K562 (cell line): ENCODE measurements around the gene ERI2. TPM values are rescaled to one million over a fixed set of nuclear protein-coding genes. Genes with fewer than 3 reads are reported as not detected.

ENCODE experiments used
- ATAC-seq: fragments of 200-7000 bp; cut with Tn5 transposase; 3 replicates; pipeline ENCODE4 v1.9.1; 2020; ENCODE audit warnings: moderate library complexity
- BruUV-seq: library from RNA; stranded (reverse); fragments of 400-500 nt; replicated peaks from 2 replicates; lab custom pipeline; 2021; lab: Mats Ljungman, UMichigan
- CTCF ChIA-PET: fragments of 300-600 bp; formaldehyde crosslinking; extraction: SDS; loops from one replicate; lab custom pipeline; 2021; ENCODE audit warnings: low intra/inter-chr PET ratio; lab: Yijun Ruan, JAX
- POLR2A ChIA-PET: fragments of 300-600, 350-650 bp; sonication (Branson Sonifier 250); formaldehyde crosslinking; extraction: SDS; loops from one replicate; lab custom pipeline; 2021; ENCODE audit warnings: antibody characterized with exemption, inconsistent platforms; lab: Yijun Ruan, JAX
- DNase-seq, 4 experiments: peaks; one replicate each; pipeline versions ENCODE4 v3.0.0 to v3.0.0-alpha.2; 2011 to 2018; ENCODE audit warnings: low spot score in 3 of 4, mixed read lengths in 3 of 4; ENCODE audit errors: extremely low read depth in 1 of 4
- FAIRE-seq: peaks from 2 replicates; lab custom pipeline; 2011; peaks lifted over from hg19 to GRCh38; lab: Jason Lieb, UNC
- H2AFZ ChIP-seq: 2 replicates; pipeline ENCODE4 v1.6.0; 2011; ENCODE audit warnings: low read depth, low read length, control low read depth, inconsistent platforms
- H3K27ac ChIP-seq: fragments of 200-600 bp; 3 replicates; pipeline ENCODE4 v1.8.0; 2011; ENCODE audit warnings: low read depth, mild to moderate bottlenecking, control low read depth, inconsistent platforms, low read length, moderate library complexity, mixed read lengths; ENCODE audit errors: extremely low read depth
- H3K27me3 ChIP-seq, 2 experiments: fragments of 300-600 bp in 1 of 2; 2 replicates in 1 of 2; 3 replicates in 1 of 2; pipeline versions ENCODE4 v1.6.0 to v1.8.0; 2011; ENCODE audit warnings: inconsistent platforms in 2 of 2, low read length in 2 of 2, mild to moderate bottlenecking in 1 of 2, mixed read lengths in 1 of 2, moderate library complexity in 1 of 2; ENCODE audit not compliant: control insufficient read depth in 2 of 2, insufficient read depth in 2 of 2
- H3K36me3 ChIP-seq: fragments of 300-600 bp; 3 replicates; pipeline ENCODE4 v1.8.0; 2011; ENCODE audit warnings: mild to moderate bottlenecking, low read length, inconsistent platforms; ENCODE audit not compliant: control insufficient read depth, insufficient read depth
- H3K4me1 ChIP-seq, 2 experiments: fragments of 200-600 bp in 1 of 2; replicated peaks in 1 of 2; 2 replicates in 1 of 2; 3 replicates in 1 of 2; pipeline versions ENCODE4 v1.5.1 to v1.8.0; 2011; ENCODE audit warnings: inconsistent platforms in 2 of 2, low read length in 2 of 2, mild to moderate bottlenecking in 1 of 2, mixed read lengths in 1 of 2, moderate library complexity in 1 of 2; ENCODE audit not compliant: control insufficient read depth in 2 of 2, insufficient read depth in 2 of 2
- H3K4me2 ChIP-seq: 2 replicates; pipeline ENCODE4 v1.6.1; 2011; ENCODE audit warnings: low read length, control low read depth, inconsistent platforms, mixed read lengths; ENCODE audit not compliant: insufficient read depth
- H3K4me3 ChIP-seq: fragments of 200-600 bp; sonication (generic), shearing (Covaris generic); 2 replicates; pipeline ENCODE4 v1.5.1; 2016; ENCODE audit warnings: control low read depth, inconsistent platforms
- H3K79me2 ChIP-seq: fragments of 200-600 bp; 3 replicates; pipeline ENCODE4 v1.8.0; 2011; ENCODE audit warnings: low read length, inconsistent platforms; ENCODE audit not compliant: control insufficient read depth, insufficient read depth
- H3K9ac ChIP-seq, 2 experiments: 2 replicates each; pipeline versions ENCODE4 v1.6.0 to v1.6.1; 2011; ENCODE audit warnings: low read depth in 2 of 2, low read length in 2 of 2, control low read depth in 1 of 2, inconsistent platforms in 1 of 2, mild to moderate bottlenecking in 1 of 2, mixed read lengths in 1 of 2; ENCODE audit not compliant: insufficient read depth in 1 of 2
- H3K9me1 ChIP-seq: one replicate; pipeline ENCODE4 v1.6.0; 2011; ENCODE audit warnings: inconsistent platforms, mild to moderate bottlenecking, low read length, moderate library complexity; ENCODE audit not compliant: control insufficient read depth, insufficient read depth
- H3K9me3 ChIP-seq: replicated peaks from 2 replicates; pipeline ENCODE4 v1.5.1; 2011; ENCODE audit warnings: low read depth, low read length, inconsistent platforms; ENCODE audit not compliant: control insufficient read depth, insufficient read depth
- H4K20me1 ChIP-seq: replicated peaks from 2 replicates; pipeline ENCODE4 v1.6.1; 2011; ENCODE audit warnings: low read length, inconsistent platforms, mixed read lengths; ENCODE audit not compliant: control insufficient read depth, insufficient read depth
- CREB1 ChIP-seq, 2 experiments: sonication (generic) in 1 of 2; formaldehyde crosslinking in 1 of 2; IDR thresholded peaks; 2 replicates each; pipeline versions ENCODE4 v1.6.1 to v1.8.0; 2012 to 2022; ENCODE audit warnings: inconsistent platforms in 1 of 2, mild to moderate bottlenecking in 1 of 2, missing genetic modification reagents in 1 of 2, moderate library complexity in 1 of 2
- ETS1 ChIP-seq: conservative IDR thresholded peaks from 2 replicates; pipeline ENCODE4 v1.6.1; 2011; ENCODE audit warnings: low read depth, mild to moderate bottlenecking, low read length; ENCODE audit not compliant: control insufficient read depth
- HMG20A ChIP-seq: fragments of 450-650 bp; formaldehyde crosslinking; conservative IDR thresholded peaks from 2 replicates; pipeline ENCODE4 v1.4.0; 2020; ENCODE audit warnings: mild to moderate bottlenecking, mixed read lengths
- MITF ChIP-seq: IDR thresholded peaks from 2 replicates; pipeline ENCODE4 v1.6.1; 2014; ENCODE audit warnings: antibody characterized with exemption
- MYBL2 ChIP-seq, 2 experiments: fragments of 450-650 bp in 1 of 2; sonication (generic) in 1 of 2; formaldehyde crosslinking in 1 of 2; IDR thresholded peaks; 2 replicates each; pipeline versions ENCODE4 v1.6.1 to v1.8.1; 2017 to 2022; ENCODE audit warnings: borderline replicate concordance in 1 of 2, inconsistent platforms in 1 of 2, low read depth in 1 of 2, mild to moderate bottlenecking in 1 of 2, missing genetic modification reagents in 1 of 2, moderate library complexity in 1 of 2
- NFE2 ChIP-seq: IDR thresholded peaks from 2 replicates; pipeline ENCODE4 v1.6.1; 2014; ENCODE audit warnings: antibody characterized with exemption, low read depth
- RBM25 ChIP-seq: fragments of 200-400 bp; formaldehyde crosslinking; IDR thresholded peaks from 2 replicates; pipeline ENCODE4 v1.6.1; 2018; ENCODE audit warnings: low read length, low read depth, moderate library complexity; ENCODE audit not compliant: severe bottlenecking
- SRSF7 ChIP-seq: fragments of 200-400 bp; formaldehyde crosslinking; optimal IDR thresholded peaks from 2 replicates; pipeline ENCODE3; 2017; ENCODE audit warnings: mild to moderate bottlenecking, low read depth, low read length
- TEAD1 ChIP-seq, 2 experiments: fragments of 450-650 bp in 1 of 2; sonication (generic) in 1 of 2; formaldehyde crosslinking; IDR thresholded peaks; 2 replicates each; pipeline versions ENCODE4 v1.4.0 to v1.8.0; 2020 to 2022; ENCODE audit warnings: mild to moderate bottlenecking in 2 of 2, missing genetic modification reagents in 1 of 2
- ZNF121 ChIP-seq: sonication (generic); formaldehyde crosslinking; conservative IDR thresholded peaks from 2 replicates; pipeline ENCODE4 v1.8.0; 2022; ENCODE audit warnings: missing genetic modification reagents
- ZNF133 ChIP-seq: fragments of 250-450 bp; sonication (Bioruptor Pico); IDR thresholded peaks from 2 replicates; pipeline ENCODE4 v1.4.0; 2020; ENCODE audit warnings: mild to moderate bottlenecking
- ZNF695 ChIP-seq: fragments of 450-650 bp; formaldehyde crosslinking; IDR thresholded peaks from 2 replicates; pipeline ENCODE4 v1.4.0; 2020; ENCODE audit warnings: mild to moderate bottlenecking, moderate library complexity
- WGBS: fragments of 100-300 bp; shearing (Covaris generic); methylation state at CpG from one replicate; pipeline ENCODE4 v1.1.6; 2016; ENCODE audit warnings: low coverage, mixed read lengths; ENCODE audit not compliant: insufficient coverage; ENCODE audit errors: missing lambda C conversion rate; 5-methylcytosine and 5-hydroxymethylcytosine counted together
- in situ Hi-C: fragments of 300-500 bp; cut with MboI; formaldehyde crosslinking; loops from 4 replicates; pipeline ENCODE4 v1.15.0; 2018; ENCODE audit warnings: inconsistent platforms, mixed read lengths
- intact Hi-C: fragments of 100-400 bp; cut with micrococcal nuclease; formaldehyde crosslinking; loops from 2 replicates; pipeline ENCODE4 v1.14.2; 2022
- polyA plus RNA-seq, 8 experiments: library from polyadenylated mRNA; depleted of rRNA in 4 of 8; stranded (reverse) in 5 of 8; unstranded in 3 of 8; fragments of >200 nt; fragmentation: Nextera tagmentation in 2 of 8; fragmentation: Illumina TruSeq in 1 of 8; extraction: Ambion mirVana in 2 of 8; extraction: Trizol in 1 of 8; gene quantifications; 2 replicates each; pipeline versions ENCODE4 v1.2.1 to v1.2.3, GENCODE V29; 2011 to 2014; ENCODE audit warnings: inconsistent platforms in 1 of 8, missing spikeins in 1 of 8
- total RNA-seq, 7 experiments: library from RNA; depleted of rRNA in 6 of 7; stranded (reverse); fragments of >200 nt in 6 of 7; fragmentation: Illumina TruSeq in 2 of 7; extraction: Trizol in 2 of 7; gene quantifications; 2 replicates each; pipeline versions ENCODE4 v1.2.1 to v1.2.3, GENCODE V29; 2011 to 2021; ENCODE audit warnings: low replicate concordance in 1 of 7
- TF ChIP-seq, protein P1 (sequence below): fragments of 450-650 bp; IDR thresholded peaks from 2 replicates; pipeline ENCODE4 v1.6.1; 2016; ENCODE audit warnings: borderline replicate concordance

ERI2 gene
- total and polyA plus RNA-seq, 9 of the 15 experiments (the other 6 are each of a cell fraction or from before 2014, with no cell fraction given) = 23.3 to 57.0 (median 48.1) TPM

DNA sequence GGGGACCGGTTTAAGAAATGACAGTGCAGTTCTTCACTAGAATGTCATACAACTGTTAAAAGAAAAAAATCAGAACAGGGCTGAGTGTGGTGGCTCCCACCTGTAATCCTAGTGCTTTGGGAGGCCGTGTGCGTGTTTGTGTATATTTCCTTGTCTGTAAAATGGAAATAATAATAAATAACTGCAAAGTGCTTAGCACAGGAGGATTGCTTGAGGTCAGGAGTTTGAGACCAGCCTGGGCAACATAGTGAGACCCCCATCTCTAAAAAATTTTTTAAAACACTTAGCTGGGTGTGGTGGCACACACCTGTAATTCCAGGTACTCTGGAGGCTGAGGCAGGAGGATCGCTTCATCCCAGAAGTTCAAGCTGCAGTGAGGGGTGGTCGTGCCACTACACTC is 40.0 kb downstream of the ERI2 start:
- 54% methylated on average over 5 of the region's 5 CpGs for WGBS
- peaks cover 20% of the 10 kb centered on the region; the same call in 2 of the 3 replicates for H3K36me3 ChIP-seq
- ATAC-seq (no peak), FAIRE-seq (no peak), DNase-seq (no peak)
- H3K4me1 ChIP-seq = peaks cover 4 to 22% of the 10 kb centered on the region in 2 experiments; a peak in 2 of 5 replicates
- peak overlapping the region; percentile 57 for H3K4me2 ChIP-seq
- no peaks in the 10 kb centered on the region for H4K20me1 ChIP-seq
- peak overlapping the region in 1 of 2 experiments; percentile 60; a peak in 1 of 4 replicates for H3K9ac ChIP-seq
- H3K27me3 ChIP-seq = no peaks in the 10 kb centered on the region
- in situ Hi-C loops = no loop called here
- ChIA-PET POLR2A (interaction anchor here (0.7 to 3.5 kb wide), 2 partner anchors 12 to 34 kb away, joined by 3 to 18 read pairs; no protein-coding TSS in a partner anchor), CTCF (no interaction called here)
- H3K9me3 ChIP-seq = peaks cover 9% of the 10 kb centered on the region
- intact Hi-C loops = no loop called here
- peak overlapping the region; percentile 47 for H3K4me3 ChIP-seq
- H2AFZ ChIP-seq = no peak overlapping the region
- H3K27ac ChIP-seq = peak overlapping the region; percentile 28
- peaks cover 53% of the 10 kb centered on the region for H3K79me2 ChIP-seq
- H3K9me1 ChIP-seq = no peaks in the 10 kb centered on the region
- BruUV-seq = no TSS peak
- TF ChIP-seq ETS1 = no peak
- no peak for TF ChIP-seq CREB1 (IDR thresholded peaks at IDR 0.05)
- no peak for TF ChIP-seq CREB1 (CRISPR knock-in tag; IDR thresholded peaks at IDR 0.05)
- no peak for TF ChIP-seq ZNF133
- no peak for TF ChIP-seq TEAD1 (CRISPR knock-in tag; IDR thresholded peaks at IDR 0.05)
- TF ChIP-seq SRSF7 = no peak
- TF ChIP-seq MITF = no peak
- TF ChIP-seq RBM25 = peak; percentile 64
- TF ChIP-seq, protein P1, sequence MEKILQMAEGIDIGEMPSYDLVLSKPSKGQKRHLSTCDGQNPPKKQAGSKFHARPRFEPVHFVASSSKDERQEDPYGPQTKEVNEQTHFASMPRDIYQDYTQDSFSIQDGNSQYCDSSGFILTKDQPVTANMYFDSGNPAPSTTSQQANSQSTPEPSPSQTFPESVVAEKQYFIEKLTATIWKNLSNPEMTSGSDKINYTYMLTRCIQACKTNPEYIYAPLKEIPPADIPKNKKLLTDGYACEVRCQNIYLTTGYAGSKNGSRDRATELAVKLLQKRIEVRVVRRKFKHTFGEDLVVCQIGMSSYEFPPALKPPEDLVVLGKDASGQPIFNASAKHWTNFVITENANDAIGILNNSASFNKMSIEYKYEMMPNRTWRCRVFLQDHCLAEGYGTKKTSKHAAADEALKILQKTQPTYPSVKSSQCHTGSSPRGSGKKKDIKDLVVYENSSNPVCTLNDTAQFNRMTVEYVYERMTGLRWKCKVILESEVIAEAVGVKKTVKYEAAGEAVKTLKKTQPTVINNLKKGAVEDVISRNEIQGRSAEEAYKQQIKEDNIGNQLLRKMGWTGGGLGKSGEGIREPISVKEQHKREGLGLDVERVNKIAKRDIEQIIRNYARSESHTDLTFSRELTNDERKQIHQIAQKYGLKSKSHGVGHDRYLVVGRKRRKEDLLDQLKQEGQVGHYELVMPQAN = no peak
- 0 out of 2 replicates have a peak, but pooled peaks have one; percentile 27 for TF ChIP-seq NFE2
- peak; percentile 63 for TF ChIP-seq ZNF121 (CRISPR knock-in tag)
- TF ChIP-seq HMG20A (CRISPR knock-in tag) = no peak
- TF ChIP-seq MYBL2 (IDR thresholded peaks at IDR 0.05; ENCODE audit: low read depth) = no peak
- TF ChIP-seq MYBL2 (CRISPR knock-in tag; IDR thresholded peaks at IDR 0.05; ENCODE audit: borderline replicate concordance) = no peak
- TF ChIP-seq ZNF695 (CRISPR knock-in tag) = no peak
